Measurements from ENCODE around the gene ADRA1B.

The ADRA1B gene

GRCh38 chr5:160021831-160022446 is 105.7 kb downstream of the ADRA1B start:
- DNase-seq, result peak; percentile 61

Measured in central memory CD4-positive, alpha-beta T cell (primary cell).